ENCODE measurements around the gene ATP5F1D. TPM values are rescaled to one million over a fixed set of nuclear protein-coding genes. Genes with fewer than 3 reads are reported as not detected.

The ATP5F1D gene
- total RNA-seq, 1 experiment from 2014 or later: 102 TPM

- Histone ChIP-seq H3K79me2 (ENCODE audit: low read length) (no peaks in the 10 kb centered on the region), H4K20me1 (ENCODE audit: low read length) (no peaks in the 10 kb centered on the region), H3K4me2 (ENCODE audit: low read length) (no peak overlapping the region), H3K27me3 (ENCODE audit: low read length) (peaks cover 45% of the 10 kb centered on the region), H3K9me3 (ENCODE audit: low read length) (no peaks in the 10 kb centered on the region), H3K4me3 (ENCODE audit: low read length) (no peak overlapping the region), H3K4me1 (ENCODE audit: insufficient read depth, low read length) (no peaks in the 10 kb centered on the region), H3K27ac (ENCODE audit: low read length) (no peak overlapping the region), H3K9ac (ENCODE audit: low read length) (no peak overlapping the region), H3F3A (ENCODE audit: low read length, unreplicated experiment) (no peaks in the 10 kb centered on the region), H3K9me2 (replicated peaks; ENCODE audit: low read length) (no peaks in the 10 kb centered on the region), H3K36me3 (ENCODE audit: low read depth, low read length) (no peaks in the 10 kb centered on the region), H2AFZ (ENCODE audit: low read length) (no peak overlapping the region)
- DNase-seq (no peak), ATAC-seq (no peak)
- TF ChIP-seq EZH2phosphoT487 (IDR thresholded peaks at IDR 0.05; ENCODE audit: borderline replicate concordance, low read length) (no peak), EZH2 (IDR thresholded peaks at IDR 0.05; ENCODE audit: low read length, unreplicated experiment) (no peak), CTCF (conservative IDR thresholded peaks at IDR 0.05; ENCODE audit: low read depth, low read length) (no peak)
- ChIA-PET POLR2A (ENCODE audit: unreplicated experiment) (no interaction called here), CTCF (no interaction called here)
- intact Hi-C loops (cut with micrococcal nuclease): no loop called here
- no TSS peak for BruUV-seq (replicated peaks)
These were observed 48.1 kb downstream of the ATP5F1D start for GRCh38 chr19:1289686-1290025.

DNA sequence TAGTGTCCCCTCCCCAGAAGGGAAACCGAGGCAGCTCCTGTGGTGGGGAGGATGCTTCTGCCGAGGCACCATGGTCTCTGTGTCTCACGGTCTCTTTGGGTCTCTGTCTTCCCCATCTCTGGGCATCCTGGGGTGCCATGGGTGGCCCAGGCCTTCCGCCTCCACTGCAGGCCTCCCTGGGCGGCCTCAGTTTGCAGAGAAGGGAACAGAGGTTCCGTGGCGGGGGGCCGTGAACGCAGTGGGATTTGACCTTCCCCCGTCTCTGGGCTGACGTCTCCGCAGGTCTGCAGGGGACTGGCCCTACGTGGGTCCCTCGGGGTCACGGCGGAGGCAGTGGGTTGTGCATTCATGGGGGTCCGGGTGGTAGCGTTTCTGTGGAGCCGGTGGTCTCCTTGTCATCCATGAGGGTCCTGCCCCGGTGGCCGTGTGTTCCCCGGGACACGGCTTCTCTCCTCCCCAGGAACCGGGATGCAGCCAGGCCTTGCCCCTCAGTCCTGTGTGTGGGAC lies 48.7 kb downstream of the ATP5F1D start:
- no peak for TF ChIP-seq EZH2 (IDR thresholded peaks at IDR 0.05; ENCODE audit: low read length, unreplicated experiment)
- TF ChIP-seq CTCF (conservative IDR thresholded peaks at IDR 0.05; ENCODE audit: low read depth, low read length): no peak
- no peak for TF ChIP-seq EZH2phosphoT487 (IDR thresholded peaks at IDR 0.05; ENCODE audit: borderline replicate concordance, low read length)
- Histone ChIP-seq H3K27me3 (ENCODE audit: low read length) (peaks cover 43% of the 10 kb centered on the region), H3K4me2 (ENCODE audit: low read length) (no peak overlapping the region), H3K9me2 (replicated peaks; ENCODE audit: low read length) (no peaks in the 10 kb centered on the region), H3K79me2 (ENCODE audit: low read length) (no peaks in the 10 kb centered on the region), H2AFZ (ENCODE audit: low read length) (no peak overlapping the region), H3K9me3 (ENCODE audit: low read length) (no peaks in the 10 kb centered on the region), H3K9ac (ENCODE audit: low read length) (no peak overlapping the region), H3K4me1 (ENCODE audit: insufficient read depth, low read length) (no peaks in the 10 kb centered on the region), H3F3A (ENCODE audit: low read length, unreplicated experiment) (no peaks in the 10 kb centered on the region), H3K36me3 (ENCODE audit: low read depth, low read length) (no peaks in the 10 kb centered on the region), H3K27ac (ENCODE audit: low read length) (no peak overlapping the region), H4K20me1 (ENCODE audit: low read length) (no peaks in the 10 kb centered on the region), H3K4me3 (ENCODE audit: low read length) (no peak overlapping the region)
- CTCF ChIA-PET: no interaction called here
- POLR2A ChIA-PET (ENCODE audit: unreplicated experiment): no interaction called here
- DNase-seq (no peak), ATAC-seq (no peak)
- BruUV-seq (replicated peaks): no TSS peak
- intact Hi-C loops (cut with micrococcal nuclease): no loop called here

DNA sequence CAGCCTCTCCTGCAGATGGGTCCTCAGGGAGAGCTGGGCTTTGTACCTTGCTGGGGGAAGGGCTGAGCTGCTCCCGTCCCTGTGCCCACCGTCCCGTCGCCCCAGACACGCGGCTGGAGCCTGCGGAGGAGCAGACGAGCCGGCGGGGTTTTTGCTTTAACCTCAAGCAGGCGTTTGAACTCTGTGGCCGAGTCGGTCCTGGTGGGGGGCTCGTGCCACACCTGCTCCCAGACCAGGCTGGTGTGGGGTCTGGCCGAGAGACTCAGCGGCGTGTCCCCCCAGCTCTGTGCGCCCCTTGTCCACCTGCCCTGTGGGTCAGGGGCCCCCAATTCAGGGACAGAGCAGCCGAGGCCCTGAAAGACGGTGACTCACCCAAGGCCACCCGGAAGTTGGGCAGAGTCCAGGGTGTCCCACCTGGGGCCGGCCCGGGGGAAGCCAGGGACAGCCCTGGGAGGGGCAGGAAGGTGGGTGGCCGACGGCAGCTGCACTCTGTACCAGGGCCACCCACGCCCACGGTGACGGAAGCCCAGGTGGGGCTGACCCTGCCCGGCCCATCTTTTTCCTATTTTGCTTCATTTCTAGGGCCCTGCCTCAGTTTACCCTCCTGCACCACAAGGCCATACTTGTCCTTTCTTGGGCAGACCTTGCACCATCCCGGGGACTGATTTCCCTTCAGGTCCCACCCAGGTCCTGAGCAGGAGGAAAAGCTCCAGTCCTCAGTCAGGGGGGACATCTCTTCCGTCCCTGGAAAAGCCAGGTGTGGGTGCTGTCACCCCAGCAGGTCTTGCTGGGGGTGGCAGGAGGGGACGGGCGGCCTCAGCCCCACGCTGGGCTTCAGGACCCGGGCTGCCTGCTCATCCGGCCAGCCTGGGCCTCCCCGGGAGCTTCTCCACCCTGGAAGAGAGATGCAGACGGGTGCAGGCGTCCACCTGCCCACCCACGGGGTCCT lies 49.4 kb downstream of the ATP5F1D start:
- H3K4me3 ChIP-seq (ENCODE audit: low read length): no peak overlapping the region
- ATAC-seq (no peak), DNase-seq (no peak)
- POLR2A ChIA-PET (ENCODE audit: unreplicated experiment): interaction anchor here (0.7 kb wide), 1 partner anchor 22 kb away, joined by 5 read pairs; the partner anchor contains the start of gene CIRBP
- H3K27me3 ChIP-seq (ENCODE audit: low read length): peaks cover 41% of the 10 kb centered on the region
- intact Hi-C loops (cut with micrococcal nuclease): no loop called here
- H3K79me2 ChIP-seq (ENCODE audit: low read length): no peaks in the 10 kb centered on the region
- BruUV-seq (replicated peaks): no TSS peak
- no peaks in the 10 kb centered on the region for H3K36me3 ChIP-seq (ENCODE audit: low read depth, low read length)
- CTCF ChIA-PET: interaction anchor here (0.7 kb wide), 1 partner anchor 118 kb away, joined by 16 read pairs; no protein-coding TSS in a partner anchor
- no peak overlapping the region for H3K27ac ChIP-seq (ENCODE audit: low read length)
- no peak overlapping the region for H3K4me2 ChIP-seq (ENCODE audit: low read length)
- no peaks in the 10 kb centered on the region for H4K20me1 ChIP-seq (ENCODE audit: low read length)
- TF ChIP-seq EZH2 (IDR thresholded peaks at IDR 0.05; ENCODE audit: low read length, unreplicated experiment) (no peak), EZH2phosphoT487 (IDR thresholded peaks at IDR 0.05; ENCODE audit: borderline replicate concordance, low read length) (no peak), CTCF (conservative IDR thresholded peaks at IDR 0.05; ENCODE audit: low read depth, low read length) (no peak)
- H3K9me3 ChIP-seq (ENCODE audit: low read length): no peaks in the 10 kb centered on the region
- no peaks in the 10 kb centered on the region for H3F3A ChIP-seq (ENCODE audit: low read length, unreplicated experiment)
- H2AFZ ChIP-seq (ENCODE audit: low read length): no peak overlapping the region
- no peak overlapping the region for H3K9ac ChIP-seq (ENCODE audit: low read length)
- H3K9me2 ChIP-seq (replicated peaks; ENCODE audit: low read length): no peaks in the 10 kb centered on the region
- H3K4me1 ChIP-seq (ENCODE audit: insufficient read depth, low read length): no peaks in the 10 kb centered on the region

Measured in PC-3 (cell line).